AG10803 (cell line): ENCODE data around the gene SMIM21.

Experiments used
- DNase-seq: peaks from one replicate; pipeline ENCODE4 v3.0.0; 2010; ENCODE audit warnings: low read depth
- H3K4me3 ChIP-seq: 2 replicates; pipeline ENCODE4 v1.5.1; 2011; ENCODE audit warnings: mild to moderate bottlenecking, low read length, control low read depth
- CTCF ChIP-seq: conservative IDR thresholded peaks from 2 replicates; pipeline ENCODE4 v1.5.1; 2011; ENCODE audit warnings: mild to moderate bottlenecking, low read length, control low read depth, inconsistent platforms

Gene SMIM21

GRCh38 chr18:75467851-75468250 lies 40.3 kb upstream of the SMIM21 start:
- H3K4me3 ChIP-seq, result no peak overlapping the region
- DNase-seq, result no peak
- no peak for TF ChIP-seq CTCF

- no peak for DNase-seq
- no peak for TF ChIP-seq CTCF
These were observed 39.8 kb upstream of the SMIM21 start for GRCh38 chr18:75467281-75467795.

GRCh38 chr18:75464356-75464755 lies 36.9 kb upstream of the SMIM21 start:
- no peak for TF ChIP-seq CTCF
- DNase-seq, result no peak
- no peak overlapping the region for H3K4me3 ChIP-seq

More at GRCh38 chr18:75467281-75467795, 39.8 kb upstream of the SMIM21 start:
- no peak overlapping the region for H3K4me3 ChIP-seq

GRCh38 chr18:75462178-75462832 lies 34.8 kb upstream of the SMIM21 start:
- DNase-seq, result no peak
- H3K4me3 ChIP-seq, result no peak overlapping the region
- TF ChIP-seq CTCF, result no peak

GRCh38 chr18:75456199-75456631 lies 28.7 kb upstream of the SMIM21 start:
- H3K4me3 ChIP-seq, result peak overlapping the region; percentile 50
- DNase-seq, result no peak
- TF ChIP-seq CTCF, result no peak

- TF ChIP-seq CTCF, result no peak
- H3K4me3 ChIP-seq, result peak overlapping the region; percentile 50
- peak; percentile 18 for DNase-seq
These were observed 28.0 kb upstream of the SMIM21 start for GRCh38 chr18:75455249-75456198.
